Measurements from ENCODE around the gene NAXE.

DNA sequence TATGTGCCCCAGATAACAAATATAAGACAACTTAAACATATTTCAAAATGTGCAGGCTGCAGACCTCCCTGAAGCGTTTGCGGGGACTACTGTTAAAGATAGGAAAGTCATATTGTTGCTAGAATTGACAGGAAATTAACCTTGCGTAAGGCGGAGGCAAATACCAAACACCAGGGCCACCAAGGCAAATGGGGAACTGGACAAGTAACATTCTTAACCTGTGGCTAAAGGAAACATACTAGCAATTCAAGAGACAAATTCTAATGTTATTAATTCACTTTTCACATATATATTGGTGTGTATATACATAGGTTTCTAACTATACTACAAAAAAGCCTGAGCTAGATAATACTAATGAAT is 34.5 kb downstream of the NAXE start:
- TF ChIP-seq POLR2AphosphoS5 (IDR thresholded peaks at IDR 0.05; ENCODE audit: low read depth, low read length) (no peak), POLR2A (IDR thresholded peaks at IDR 0.05; ENCODE audit: low read depth, low read length) (no peak), TAF1 (IDR thresholded peaks at IDR 0.05; ENCODE audit: low read depth, low read length) (no peak), POU2F2 (IDR thresholded peaks at IDR 0.05; ENCODE audit: low read depth, low read length) (no peak), SPI1 (IDR thresholded peaks at IDR 0.05; ENCODE audit: low read depth, low read length) (no peak), PAX5 (IDR thresholded peaks at IDR 0.05; ENCODE audit: insufficient read depth, low read length, severe bottlenecking) (no peak)

Measured in GM12891 (cell line).